HepG2 (cell line): Measurements from ENCODE around the gene TP53I3. TPM values are rescaled to one million over a fixed set of nuclear protein-coding genes. Genes with fewer than 3 reads are reported as not detected.

Experiments
- ATF7 ChIP-seq, 2 experiments: fragments of 450-650 bp in 1 of 2; sonication (generic) in 1 of 2; formaldehyde crosslinking in 1 of 2; IDR thresholded peaks; 2 replicates each; pipeline versions ENCODE4 v1.4.0 to v1.6.1; 2016 to 2020; ENCODE audit warnings: antibody characterized with exemption in 1 of 2, mild to moderate bottlenecking in 1 of 2, missing genetic modification reagents in 1 of 2
- BCL6 ChIP-seq: IDR thresholded peaks from 2 replicates; pipeline ENCODE4 v1.6.1; 2016; ENCODE audit warnings: missing genetic modification reagents, missing compliant biosample characterization
- FOSL1 ChIP-seq: sonication (generic); formaldehyde crosslinking; IDR thresholded peaks from 2 replicates; pipeline ENCODE4 v1.9.0; 2021; ENCODE audit warnings: missing genetic modification reagents, borderline replicate concordance
- FOXP4 ChIP-seq: sonication (generic); formaldehyde crosslinking; IDR thresholded peaks from 2 replicates; pipeline ENCODE4 v1.4.0; 2020; ENCODE audit warnings: missing genetic modification reagents
- GTF2F1 ChIP-seq: fragments of 150-350 bp; IDR thresholded peaks from 2 replicates; pipeline ENCODE4 v1.6.1; 2014; ENCODE audit warnings: low read length
- GTF3A ChIP-seq: sonication (generic); formaldehyde crosslinking; conservative IDR thresholded peaks from 2 replicates; pipeline ENCODE4 v1.4.0; 2020; ENCODE audit warnings: mild to moderate bottlenecking, missing genetic modification reagents
- HBP1 ChIP-seq: IDR thresholded peaks from 2 replicates; pipeline ENCODE4 v1.6.1; 2016; ENCODE audit warnings: low read depth, control low read depth
- HNRNPUL1 ChIP-seq: fragments of 200-400 bp; formaldehyde crosslinking; IDR thresholded peaks from 2 replicates; pipeline ENCODE4 v1.6.1; 2017; ENCODE audit warnings: low read depth, mild to moderate bottlenecking, low read length, moderate library complexity
- ISX ChIP-seq: sonication (generic); formaldehyde crosslinking; conservative IDR thresholded peaks from 2 replicates; pipeline ENCODE4 v1.5.0; 2020; ENCODE audit warnings: missing genetic modification reagents
- KLF15 ChIP-seq: sonication (generic); formaldehyde crosslinking; IDR thresholded peaks from 2 replicates; pipeline ENCODE4 v1.8.1; 2023; ENCODE audit warnings: borderline replicate concordance, mild to moderate bottlenecking, inconsistent platforms, missing genetic modification reagents, mixed read lengths
- NPAS2 ChIP-seq: sonication (generic); formaldehyde crosslinking; IDR thresholded peaks from 2 replicates; pipeline ENCODE4 v1.8.0; 2022; ENCODE audit warnings: mild to moderate bottlenecking, missing genetic modification reagents, borderline replicate concordance
- PHF20 ChIP-seq: sonication (generic); formaldehyde crosslinking; IDR thresholded peaks from 2 replicates; pipeline ENCODE4 v1.5.0; 2020; ENCODE audit warnings: mild to moderate bottlenecking, missing genetic modification reagents
- ZBTB8A ChIP-seq: sonication (generic); formaldehyde crosslinking; IDR thresholded peaks from 2 replicates; pipeline ENCODE4 v1.4.0; 2020; ENCODE audit warnings: mild to moderate bottlenecking, low read depth, missing genetic modification reagents, borderline replicate concordance
- ZNF205 ChIP-seq: IDR thresholded peaks from 2 replicates; pipeline ENCODE4 v1.6.1; 2018; ENCODE audit warnings: missing biosample characterization, missing genetic modification reagents
- ZNF24 ChIP-seq: fragments of 450-650 bp; IDR thresholded peaks from 2 replicates; pipeline ENCODE4 v1.6.1; 2017; ENCODE audit warnings: antibody characterized with exemption, mild to moderate bottlenecking
- ZNF512B ChIP-seq: sonication (generic); formaldehyde crosslinking; IDR thresholded peaks from 2 replicates; pipeline ENCODE4 v1.5.1; 2020; ENCODE audit warnings: missing genetic modification reagents, mild to moderate bottlenecking, borderline replicate concordance
- ZNF530 ChIP-seq: sonication (generic); formaldehyde crosslinking; IDR thresholded peaks from 2 replicates; pipeline ENCODE4 v1.5.0; 2020; ENCODE audit warnings: low read depth, mild to moderate bottlenecking, missing genetic modification reagents
- ZNF557 ChIP-seq: sonication (generic); formaldehyde crosslinking; IDR thresholded peaks from 2 replicates; pipeline ENCODE4 v1.4.0; 2020; ENCODE audit warnings: missing genetic modification reagents
- ZNF558 ChIP-seq: sonication (generic); formaldehyde crosslinking; IDR thresholded peaks from 2 replicates; pipeline ENCODE4 v1.9.0; 2022; ENCODE audit warnings: mild to moderate bottlenecking, missing genetic modification reagents, borderline replicate concordance
- ZNF570 ChIP-seq: sonication (generic); formaldehyde crosslinking; IDR thresholded peaks from 2 replicates; pipeline ENCODE4 v1.4.0; 2020; ENCODE audit warnings: mild to moderate bottlenecking, missing genetic modification reagents, borderline replicate concordance
- ZNF644 ChIP-seq: IDR thresholded peaks from 2 replicates; pipeline ENCODE4 v1.6.1; 2016; ENCODE audit warnings: low read depth
- ZNF674 ChIP-seq: sonication (generic); formaldehyde crosslinking; IDR thresholded peaks from 2 replicates; pipeline ENCODE4 v1.5.0; 2020; ENCODE audit warnings: low read depth, mild to moderate bottlenecking, missing genetic modification reagents
- ZNF83 ChIP-seq: sonication (generic); formaldehyde crosslinking; IDR thresholded peaks from 2 replicates; pipeline ENCODE4 v1.4.0; 2020; ENCODE audit warnings: missing genetic modification reagents, mild to moderate bottlenecking, borderline replicate concordance
- ZSCAN30 ChIP-seq: sonication (generic); formaldehyde crosslinking; IDR thresholded peaks from 2 replicates; pipeline ENCODE4 v1.5.0; 2020; ENCODE audit warnings: mild to moderate bottlenecking, missing genetic modification reagents
- polyA plus RNA-seq, 8 experiments: library from polyadenylated mRNA; depleted of rRNA in 3 of 8; stranded (reverse) in 7 of 8; unstranded in 1 of 8; fragments of >200 nt; fragmentation: Illumina TruSeq in 4 of 8; extraction: Trizol in 4 of 8; gene quantifications; 2 replicates each; pipeline versions ENCODE4 v1.2.1 to v1.2.3, GENCODE V29; 2011 to 2016; ENCODE audit warnings: low read depth in 4 of 8, missing spikeins in 1 of 8, mixed read lengths in 1 of 8; ENCODE audit not compliant: insufficient read depth in 1 of 8
- total RNA-seq, 5 experiments: library from RNA; depleted of rRNA; stranded (reverse); fragments of >200 nt; fragmentation: Illumina TruSeq; extraction: Trizol; gene quantifications; 2 replicates each; pipeline ENCODE4 v1.2.3, GENCODE V29; 2016; ENCODE audit warnings: low read depth in 1 of 5

Gene TP53I3
- total and polyA plus RNA-seq, 2 of the 13 experiments (the other 11 are each of a cell fraction or from before 2014, with no cell fraction given): 25.0 to 44.1 TPM

GRCh38 chr2:24084386-24085199 lies at the start of gene TP53I3 (continued):
- TF ChIP-seq ZNF570 (CRISPR knock-in tag) (no peak), ZNF557 (CRISPR knock-in tag) (no peak), ZBTB8A (CRISPR knock-in tag) (0 out of 2 replicates have a peak, but pooled peaks have one; percentile 5), ATF7 (IDR thresholded peaks at IDR 0.05) (no peak), ATF7 (CRISPR knock-in tag; IDR thresholded peaks at IDR 0.05) (no peak), NPAS2 (no peak), FOSL1 (CRISPR knock-in tag) (no peak), ZNF530 (CRISPR knock-in tag) (no peak), ZNF644 (CRISPR knock-in tag) (no peak), ZNF558 (peak; percentile 92; the same call in 1 of the 2 replicates), ZSCAN30 (CRISPR knock-in tag) (no peak), ZNF205 (CRISPR knock-in tag) (peak; percentile 63), ZNF24 (peak; percentile 5; the same call in 1 of the 2 replicates), GTF2F1 (no peak), ZNF512B (no peak), HNRNPUL1 (no peak), ISX (CRISPR knock-in tag) (0 out of 2 replicates have a peak, but pooled peaks have one; percentile 10), HBP1 (CRISPR knock-in tag) (no peak; the same call in 1 of the 2 replicates), ZNF674 (peak; percentile 87; the same call in 1 of the 2 replicates), GTF3A (CRISPR knock-in tag) (no peak; the same call in 1 of the 2 replicates), ZNF83 (CRISPR knock-in tag) (peak; percentile 85; the same call in 1 of the 2 replicates), FOXP4 (CRISPR knock-in tag) (no peak), KLF15 (CRISPR knock-in tag) (no peak; the same call in 1 of the 2 replicates), PHF20 (CRISPR knock-in tag) (peak; percentile 33), BCL6 (CRISPR knock-in tag) (peak; percentile 31)
